IMR-90 (cell line): ENCODE results near the gene FN3KRP. TPM values are rescaled to one million over a fixed set of nuclear protein-coding genes. Genes with fewer than 3 reads are reported as not detected.

ENCODE experiments used
- ATAC-seq: fragments of 200-7000 bp; cut with Tn5 transposase; 2 replicates; pipeline ENCODE4 v1.9.1; 2020; ENCODE audit warnings: low read depth, mild to moderate bottlenecking, moderate library complexity
- BruUV-seq: library from RNA; stranded (reverse); fragments of 400-500 nt; replicated peaks from 2 replicates; lab custom pipeline; 2021; lab: Mats Ljungman, UMichigan
- CTCF ChIA-PET: fragments of 300-600 bp; formaldehyde crosslinking; extraction: SDS; loops from one replicate; lab custom pipeline; 2021; ENCODE audit warnings: antibody characterized with exemption; lab: Yijun Ruan, JAX
- POLR2A ChIA-PET: fragments of 300-600 bp; sonication (Branson Sonifier 250); formaldehyde crosslinking; loops from one replicate; lab custom pipeline; 2022; ENCODE audit warnings: antibody characterized with exemption; ENCODE audit not compliant: unreplicated experiment; lab: Charles Lee
- DNase-seq: peaks from one replicate; pipeline ENCODE4 v3.0.0; 2013
- H2AFZ ChIP-seq: replicated peaks from 2 replicates; pipeline ENCODE3; 2013; ENCODE audit warnings: low read length, mild to moderate bottlenecking; ENCODE audit not compliant: poor library complexity
- H2AK5ac ChIP-seq: 2 replicates; pipeline ENCODE4 v1.6.1; 2013; ENCODE audit warnings: low read depth, low read length, inconsistent platforms
- H2AK9ac ChIP-seq: replicated peaks from 2 replicates; pipeline ENCODE3; 2013; ENCODE audit warnings: mild to moderate bottlenecking, low read depth, low read length, moderate library complexity; ENCODE audit not compliant: poor library complexity
- H2BK120ac ChIP-seq: 2 replicates; pipeline ENCODE4 v1.6.1; 2013; ENCODE audit warnings: low read depth, low read length, inconsistent platforms
- H2BK15ac ChIP-seq: 3 replicates; pipeline ENCODE4 v1.6.1; 2013; ENCODE audit warnings: low read depth, low read length, inconsistent platforms
- H2BK20ac ChIP-seq: 2 replicates; pipeline ENCODE4 v1.6.1; 2013; ENCODE audit warnings: low read depth, mild to moderate bottlenecking, inconsistent platforms, low read length, moderate library complexity
- H2BK5ac ChIP-seq: 2 replicates; pipeline ENCODE4 v1.6.1; 2013; ENCODE audit warnings: mild to moderate bottlenecking, low read depth, low read length, inconsistent platforms; ENCODE audit not compliant: poor library complexity, severe bottlenecking
- H3K14ac ChIP-seq: replicated peaks from 2 replicates; pipeline ENCODE4 v1.6.1; 2013; ENCODE audit warnings: low read depth, low read length, inconsistent platforms
- H3K18ac ChIP-seq: 2 replicates; pipeline ENCODE4 v1.6.1; 2013; ENCODE audit warnings: low read depth, low read length, control low read depth
- H3K23ac ChIP-seq: 2 replicates; pipeline ENCODE4 v1.6.1; 2013; ENCODE audit warnings: low read depth, low read length, inconsistent platforms
- H3K27ac ChIP-seq: 2 replicates; pipeline ENCODE4 v1.5.1; 2013; ENCODE audit warnings: mild to moderate bottlenecking, control low read depth, low read length; ENCODE audit not compliant: insufficient read depth
- H3K27me3 ChIP-seq: 2 replicates; pipeline ENCODE4 v1.6.1; 2013; ENCODE audit warnings: low read length; ENCODE audit not compliant: control insufficient read depth, insufficient read depth
- H3K36me3 ChIP-seq: 2 replicates; pipeline ENCODE4 v1.6.1; 2013; ENCODE audit warnings: low read length, mixed read lengths; ENCODE audit not compliant: control insufficient read depth, insufficient read depth
- H3K4ac ChIP-seq: 2 replicates; pipeline ENCODE4 v1.6.1; 2013; ENCODE audit warnings: low read depth, low read length, inconsistent platforms
- H3K4me1 ChIP-seq: 2 replicates; pipeline ENCODE4 v1.6.1; 2013; ENCODE audit warnings: low read length, mixed read lengths; ENCODE audit not compliant: control insufficient read depth, insufficient read depth
- H3K4me2 ChIP-seq: 2 replicates; pipeline ENCODE4 v1.6.1; 2013; ENCODE audit warnings: low read depth, mild to moderate bottlenecking, control low read depth, low read length, moderate library complexity
- H3K4me3 ChIP-seq: 2 replicates; pipeline ENCODE4 v1.5.1; 2013; ENCODE audit warnings: low read depth, mild to moderate bottlenecking, control low read depth, low read length, moderate library complexity; ENCODE audit not compliant: insufficient read depth
- H3K56ac ChIP-seq: 2 replicates; pipeline ENCODE4 v1.6.1; 2013; ENCODE audit warnings: low read length, inconsistent platforms; ENCODE audit not compliant: insufficient read depth; ENCODE audit errors: extremely low read depth
- H3K79me1 ChIP-seq, 2 experiments: 2 replicates each; pipeline ENCODE4 v1.6.1; 2013; ENCODE audit warnings: low read length in 2 of 2, inconsistent platforms in 1 of 2, low read depth in 1 of 2
- H3K9ac ChIP-seq: 2 replicates; pipeline ENCODE4 v1.6.1; 2013; ENCODE audit warnings: low read depth, low read length, control low read depth
- H3K9me1 ChIP-seq: 2 replicates; pipeline ENCODE4 v1.6.1; 2013; ENCODE audit warnings: low read length, inconsistent platforms; ENCODE audit not compliant: insufficient read depth
- H3K9me3 ChIP-seq: 2 replicates; pipeline ENCODE4 v1.6.1; 2013; ENCODE audit warnings: low read length; ENCODE audit not compliant: control insufficient read depth, insufficient read depth
- H4K20me1 ChIP-seq: 2 replicates; pipeline ENCODE4 v1.6.1; 2013; ENCODE audit warnings: low read length, inconsistent platforms; ENCODE audit not compliant: insufficient read depth
- H4K5ac ChIP-seq: 2 replicates; pipeline ENCODE4 v1.6.1; 2013; ENCODE audit warnings: mild to moderate bottlenecking, low read depth, low read length, control low read depth
- H4K8ac ChIP-seq, 2 experiments: 2 replicates each; pipeline ENCODE4 v1.6.1; 2013; ENCODE audit warnings: low read depth in 2 of 2, low read length in 2 of 2, control low read depth in 1 of 2, inconsistent platforms in 1 of 2
- H4K91ac ChIP-seq: 2 replicates; pipeline ENCODE4 v1.6.1; 2013; ENCODE audit warnings: low read depth, low read length, inconsistent platforms; ENCODE audit not compliant: insufficient read depth
- BHLHE40 ChIP-seq: fragments of 150-350 bp; IDR thresholded peaks from 2 replicates; pipeline ENCODE4 v1.6.1; 2016; ENCODE audit warnings: mild to moderate bottlenecking, low read depth, low read length
- CHD1 ChIP-seq: IDR thresholded peaks from 2 replicates; pipeline ENCODE4 v1.6.1; 2012; ENCODE audit warnings: low read depth, low read length, improper control_type of control experiment
- FOS ChIP-seq: fragments of 150-350 bp; IDR thresholded peaks from 2 replicates; pipeline ENCODE4 v1.6.1; 2016; ENCODE audit warnings: low read depth, low read length
- MAZ ChIP-seq: IDR thresholded peaks from 2 replicates; pipeline ENCODE4 v1.6.1; 2012; ENCODE audit warnings: low read depth, mild to moderate bottlenecking, low read length, improper control_type of control experiment, moderate library complexity, borderline replicate concordance
- MXI1 ChIP-seq: IDR thresholded peaks from 2 replicates; pipeline ENCODE4 v1.6.1; 2012; ENCODE audit warnings: low read depth, mild to moderate bottlenecking, low read length, moderate library complexity, borderline replicate concordance
- NFE2L2 ChIP-seq: fragments of 150-350 bp; IDR thresholded peaks from 2 replicates; pipeline ENCODE4 v1.6.1; 2016; ENCODE audit warnings: low read depth, mild to moderate bottlenecking, low read length
- POLR2A ChIP-seq: IDR thresholded peaks from 2 replicates; pipeline ENCODE4 v1.6.1; 2012; ENCODE audit warnings: mild to moderate bottlenecking, low read depth, low read length
- RCOR1 ChIP-seq: IDR thresholded peaks from 2 replicates; pipeline ENCODE4 v1.6.1; 2012; ENCODE audit warnings: mild to moderate bottlenecking, low read length, improper control_type of control experiment; ENCODE audit not compliant: insufficient replicate concordance
- RFX5 ChIP-seq: IDR thresholded peaks from 2 replicates; pipeline ENCODE4 v1.8.0; 2012; ENCODE audit warnings: low read depth, mild to moderate bottlenecking, low read length, moderate library complexity
- SMC3 ChIP-seq: fragments of 150-350 bp; IDR thresholded peaks from 2 replicates; pipeline ENCODE4 v1.6.1; 2016; ENCODE audit warnings: low read depth, mild to moderate bottlenecking, antibody characterized with exemption, low read length, moderate library complexity
- WGBS, 2 experiments: methylation state at CpG; one replicate each; pipeline versions ENCODE4 v1.1.5 to v1.1.7; 2013; ENCODE audit warnings: missing lambda C conversion rate in 2 of 2; ENCODE audit not compliant: insufficient read length in 1 of 2; ENCODE audit errors: extremely low coverage in 2 of 2; 5-methylcytosine and 5-hydroxymethylcytosine counted together
- dilution Hi-C: fragments of 300-500 bp; cut with HindIII; formaldehyde crosslinking; loops from one replicate; pipeline ENCODE4 v1.14.3; 2018; ENCODE audit warnings: low sequenced_read_pairs; ENCODE audit not compliant: unreplicated experiment
- in situ Hi-C: fragments of 300-500 bp; cut with MboI; formaldehyde crosslinking; loops from 3 replicates; pipeline ENCODE4 v1.14.3; 2019; ENCODE audit warnings: low sequenced_read_pairs, inconsistent platforms, mixed read lengths
- intact Hi-C: fragments of 100-400 bp; cut with micrococcal nuclease; formaldehyde crosslinking; loops from 2 replicates; pipeline ENCODE4 v1.10.0; 2022
- polyA plus RNA-seq, 3 experiments: library from polyadenylated mRNA; depleted of rRNA; stranded (reverse); fragments of >200 nt; gene quantifications; 2 replicates each; pipeline ENCODE4 v1.2.3, GENCODE V29; 2012; ENCODE audit warnings: low replicate concordance in 1 of 3
- total RNA-seq: library from RNA; depleted of rRNA; stranded (reverse); fragments of >200 nt; gene quantifications from 2 replicates; pipeline ENCODE4 v1.2.3, GENCODE V29; 2012
- TF ChIP-seq, protein P1 (sequence below): fragments of 150-350 bp; IDR thresholded peaks from 2 replicates; pipeline ENCODE4 v1.6.1; 2017; ENCODE audit warnings: mild to moderate bottlenecking, antibody characterized with exemption, low read length, low read depth
- TF ChIP-seq, protein P2 (sequence below): conservative IDR thresholded peaks from 2 replicates; pipeline ENCODE4 v1.5.1; 2012; ENCODE audit warnings: mild to moderate bottlenecking, low read depth, low read length, improper control_type of control experiment

Gene FN3KRP
- total and polyA plus RNA-seq, 2 of the 4 experiments (the other 2 are of a cell fraction) = 18.6 to 20.3 TPM

DNA sequence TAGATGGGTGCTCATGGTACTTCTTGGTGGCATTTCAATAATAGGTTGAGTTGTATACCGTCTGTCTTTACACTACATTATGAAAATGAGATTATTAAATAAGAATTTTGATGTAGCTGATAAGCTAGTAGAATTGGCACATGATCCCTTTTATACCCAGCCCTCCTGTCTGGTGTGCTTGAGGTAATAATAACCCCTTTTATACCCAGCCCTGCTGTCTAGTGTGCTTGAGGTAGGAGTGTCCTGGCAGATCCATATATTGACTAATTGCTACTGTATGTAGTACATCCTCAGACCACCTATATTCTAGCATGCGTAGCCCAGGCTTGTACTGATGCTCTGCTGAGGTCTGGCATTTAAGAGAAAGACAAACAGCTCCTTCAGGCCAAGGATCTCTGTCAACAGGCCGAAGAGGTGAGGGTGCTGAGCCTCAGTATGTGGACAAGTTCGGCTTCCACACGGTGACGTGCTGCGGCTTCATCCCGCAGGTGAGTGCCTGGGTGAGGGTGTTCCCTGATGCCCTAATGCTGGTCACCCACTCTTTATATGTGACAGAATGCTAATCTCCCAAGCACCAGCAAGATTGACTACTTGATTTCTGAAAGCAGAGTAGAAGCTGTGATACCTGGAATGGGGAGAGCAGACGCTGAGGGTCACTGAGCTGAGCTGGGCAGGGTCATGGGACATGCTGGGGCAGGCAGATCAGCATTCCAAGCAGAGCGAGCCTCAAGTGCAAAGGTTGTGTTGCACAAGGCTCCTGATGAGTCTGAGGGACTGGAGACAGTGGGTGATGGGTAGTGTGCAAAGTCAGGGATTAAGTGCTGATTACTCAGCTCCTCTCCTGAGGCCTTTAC is 24.6 kb downstream of the FN3KRP start:
- Histone ChIP-seq H3K4me3 (no peak overlapping the region), H2AK9ac (no peak overlapping the region), H4K8ac (no peak overlapping the region), H3K27ac (no peak overlapping the region), H3K36me3 (peaks cover 18% of the 10 kb centered on the region), H3K14ac (no peak overlapping the region), H3K56ac (no peak overlapping the region), H2AFZ (no peak overlapping the region), H4K91ac (no peak overlapping the region), H3K4me1 (peaks cover under 1% of the 10 kb centered on the region; the same call in 1 of the 2 replicates), H4K5ac (no peak overlapping the region), H3K4me2 (no peak overlapping the region), H3K4ac (no peak overlapping the region), H2AK5ac (no peak overlapping the region), H2BK20ac (no peak overlapping the region), H2BK5ac (no peak overlapping the region), H3K23ac (no peak overlapping the region), H3K18ac (no peak overlapping the region), H4K20me1 (no peaks in the 10 kb centered on the region), H2BK15ac (no peak overlapping the region), H2BK120ac (no peak overlapping the region), H3K79me1 (no peaks in the 10 kb centered on the region), H3K27me3 (no peaks in the 10 kb centered on the region), H3K9me1 (no peaks in the 10 kb centered on the region), H3K9me3 (peaks cover 13% of the 10 kb centered on the region), H3K9ac (no peak overlapping the region)
- ATAC-seq = no peak
- intact Hi-C loops = no loop called here
- BruUV-seq = no TSS peak
- DNase-seq = no peak
- dilution Hi-C loops = no loop called here
- in situ Hi-C loops = no loop called here
- POLR2A ChIA-PET = no interaction called here
- 86% methylated on average over 1 of the region's 10 CpGs; no CpG with 5 or more reads in 1 of the 2 experiments for WGBS, 2 experiments
- CTCF ChIA-PET = no interaction called here
- no peak for TF ChIP-seq MAZ
- no peak for TF ChIP-seq CHD1
- no peak for TF ChIP-seq SMC3
- TF ChIP-seq BHLHE40 = no peak
- TF ChIP-seq POLR2A = no peak
- no peak for TF ChIP-seq NFE2L2
- TF ChIP-seq, protein P1, sequence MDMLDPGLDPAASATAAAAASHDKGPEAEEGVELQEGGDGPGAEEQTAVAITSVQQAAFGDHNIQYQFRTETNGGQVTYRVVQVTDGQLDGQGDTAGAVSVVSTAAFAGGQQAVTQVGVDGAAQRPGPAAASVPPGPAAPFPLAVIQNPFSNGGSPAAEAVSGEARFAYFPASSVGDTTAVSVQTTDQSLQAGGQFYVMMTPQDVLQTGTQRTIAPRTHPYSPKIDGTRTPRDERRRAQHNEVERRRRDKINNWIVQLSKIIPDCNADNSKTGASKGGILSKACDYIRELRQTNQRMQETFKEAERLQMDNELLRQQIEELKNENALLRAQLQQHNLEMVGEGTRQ = no peak
- TF ChIP-seq MXI1 = no peak
- TF ChIP-seq, protein P2, sequence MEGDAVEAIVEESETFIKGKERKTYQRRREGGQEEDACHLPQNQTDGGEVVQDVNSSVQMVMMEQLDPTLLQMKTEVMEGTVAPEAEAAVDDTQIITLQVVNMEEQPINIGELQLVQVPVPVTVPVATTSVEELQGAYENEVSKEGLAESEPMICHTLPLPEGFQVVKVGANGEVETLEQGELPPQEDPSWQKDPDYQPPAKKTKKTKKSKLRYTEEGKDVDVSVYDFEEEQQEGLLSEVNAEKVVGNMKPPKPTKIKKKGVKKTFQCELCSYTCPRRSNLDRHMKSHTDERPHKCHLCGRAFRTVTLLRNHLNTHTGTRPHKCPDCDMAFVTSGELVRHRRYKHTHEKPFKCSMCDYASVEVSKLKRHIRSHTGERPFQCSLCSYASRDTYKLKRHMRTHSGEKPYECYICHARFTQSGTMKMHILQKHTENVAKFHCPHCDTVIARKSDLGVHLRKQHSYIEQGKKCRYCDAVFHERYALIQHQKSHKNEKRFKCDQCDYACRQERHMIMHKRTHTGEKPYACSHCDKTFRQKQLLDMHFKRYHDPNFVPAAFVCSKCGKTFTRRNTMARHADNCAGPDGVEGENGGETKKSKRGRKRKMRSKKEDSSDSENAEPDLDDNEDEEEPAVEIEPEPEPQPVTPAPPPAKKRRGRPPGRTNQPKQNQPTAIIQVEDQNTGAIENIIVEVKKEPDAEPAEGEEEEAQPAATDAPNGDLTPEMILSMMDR = no peak
- no peak for TF ChIP-seq RCOR1
- no peak for TF ChIP-seq FOS
- TF ChIP-seq RFX5 = no peak
